ENCODE data around the gene MVB12B.

- TF ChIP-seq, protein P1, sequence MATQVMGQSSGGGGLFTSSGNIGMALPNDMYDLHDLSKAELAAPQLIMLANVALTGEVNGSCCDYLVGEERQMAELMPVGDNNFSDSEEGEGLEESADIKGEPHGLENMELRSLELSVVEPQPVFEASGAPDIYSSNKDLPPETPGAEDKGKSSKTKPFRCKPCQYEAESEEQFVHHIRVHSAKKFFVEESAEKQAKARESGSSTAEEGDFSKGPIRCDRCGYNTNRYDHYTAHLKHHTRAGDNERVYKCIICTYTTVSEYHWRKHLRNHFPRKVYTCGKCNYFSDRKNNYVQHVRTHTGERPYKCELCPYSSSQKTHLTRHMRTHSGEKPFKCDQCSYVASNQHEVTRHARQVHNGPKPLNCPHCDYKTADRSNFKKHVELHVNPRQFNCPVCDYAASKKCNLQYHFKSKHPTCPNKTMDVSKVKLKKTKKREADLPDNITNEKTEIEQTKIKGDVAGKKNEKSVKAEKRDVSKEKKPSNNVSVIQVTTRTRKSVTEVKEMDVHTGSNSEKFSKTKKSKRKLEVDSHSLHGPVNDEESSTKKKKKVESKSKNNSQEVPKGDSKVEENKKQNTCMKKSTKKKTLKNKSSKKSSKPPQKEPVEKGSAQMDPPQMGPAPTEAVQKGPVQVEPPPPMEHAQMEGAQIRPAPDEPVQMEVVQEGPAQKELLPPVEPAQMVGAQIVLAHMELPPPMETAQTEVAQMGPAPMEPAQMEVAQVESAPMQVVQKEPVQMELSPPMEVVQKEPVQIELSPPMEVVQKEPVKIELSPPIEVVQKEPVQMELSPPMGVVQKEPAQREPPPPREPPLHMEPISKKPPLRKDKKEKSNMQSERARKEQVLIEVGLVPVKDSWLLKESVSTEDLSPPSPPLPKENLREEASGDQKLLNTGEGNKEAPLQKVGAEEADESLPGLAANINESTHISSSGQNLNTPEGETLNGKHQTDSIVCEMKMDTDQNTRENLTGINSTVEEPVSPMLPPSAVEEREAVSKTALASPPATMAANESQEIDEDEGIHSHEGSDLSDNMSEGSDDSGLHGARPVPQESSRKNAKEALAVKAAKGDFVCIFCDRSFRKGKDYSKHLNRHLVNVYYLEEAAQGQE (IDR thresholded peaks at IDR 0.05; ENCODE audit: insufficient replicate concordance, low read depth), result no peak
- TF ChIP-seq, protein P2, sequence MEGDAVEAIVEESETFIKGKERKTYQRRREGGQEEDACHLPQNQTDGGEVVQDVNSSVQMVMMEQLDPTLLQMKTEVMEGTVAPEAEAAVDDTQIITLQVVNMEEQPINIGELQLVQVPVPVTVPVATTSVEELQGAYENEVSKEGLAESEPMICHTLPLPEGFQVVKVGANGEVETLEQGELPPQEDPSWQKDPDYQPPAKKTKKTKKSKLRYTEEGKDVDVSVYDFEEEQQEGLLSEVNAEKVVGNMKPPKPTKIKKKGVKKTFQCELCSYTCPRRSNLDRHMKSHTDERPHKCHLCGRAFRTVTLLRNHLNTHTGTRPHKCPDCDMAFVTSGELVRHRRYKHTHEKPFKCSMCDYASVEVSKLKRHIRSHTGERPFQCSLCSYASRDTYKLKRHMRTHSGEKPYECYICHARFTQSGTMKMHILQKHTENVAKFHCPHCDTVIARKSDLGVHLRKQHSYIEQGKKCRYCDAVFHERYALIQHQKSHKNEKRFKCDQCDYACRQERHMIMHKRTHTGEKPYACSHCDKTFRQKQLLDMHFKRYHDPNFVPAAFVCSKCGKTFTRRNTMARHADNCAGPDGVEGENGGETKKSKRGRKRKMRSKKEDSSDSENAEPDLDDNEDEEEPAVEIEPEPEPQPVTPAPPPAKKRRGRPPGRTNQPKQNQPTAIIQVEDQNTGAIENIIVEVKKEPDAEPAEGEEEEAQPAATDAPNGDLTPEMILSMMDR (IDR thresholded peaks at IDR 0.05; ENCODE audit: insufficient read depth, low read length), result no peak
- no peak for TF ChIP-seq GABPA (IDR thresholded peaks at IDR 0.05; ENCODE audit: low read depth)
- TF ChIP-seq POLR2AphosphoS5 (IDR thresholded peaks at IDR 0.05; ENCODE audit: low read depth), result no peak
- no peak for TF ChIP-seq SPI1 (IDR thresholded peaks at IDR 0.05; ENCODE audit: borderline replicate concordance, low read depth)
Measured at GRCh38 chr9:126526218-126527108, 199.8 kb downstream of the MVB12B start.
